GM18517 (cell line): ENCODE data around the gene MRE11.
"Not testable (repeated sequence)": the region's sequence is repeated elsewhere in the genome, so short reads cannot be mapped to it uniquely, and the experiment has no call there.

ENCODE experiments used
- ATAC-seq: cut with Tn5 transposase; IDR thresholded peaks from one replicate; pipeline ENCODE4 v1.9.1; 2021; ENCODE audit warnings: mild to moderate bottlenecking, moderate library complexity; ENCODE audit not compliant: unreplicated experiment

Gene MRE11

DNA sequence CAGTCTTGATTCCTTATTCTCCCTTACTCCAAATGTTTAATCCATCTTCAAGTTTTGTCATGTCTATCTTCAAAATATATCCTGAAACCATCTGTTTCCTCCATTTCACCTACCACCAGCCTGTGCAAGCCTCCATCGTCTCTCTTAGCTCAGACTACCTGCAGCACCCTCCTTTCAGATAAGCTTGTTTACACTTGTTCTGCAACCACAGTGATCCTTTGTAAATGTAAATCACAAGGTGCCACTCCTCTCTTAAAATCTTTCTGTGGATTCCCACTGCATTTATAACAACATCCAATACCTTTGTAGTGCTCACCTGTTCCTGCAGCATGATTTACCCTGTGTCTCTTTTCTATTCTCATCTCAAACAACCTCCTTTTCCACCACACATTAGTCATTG is 60.6 kb downstream of the MRE11 start:
- ATAC-seq = no peak

DNA sequence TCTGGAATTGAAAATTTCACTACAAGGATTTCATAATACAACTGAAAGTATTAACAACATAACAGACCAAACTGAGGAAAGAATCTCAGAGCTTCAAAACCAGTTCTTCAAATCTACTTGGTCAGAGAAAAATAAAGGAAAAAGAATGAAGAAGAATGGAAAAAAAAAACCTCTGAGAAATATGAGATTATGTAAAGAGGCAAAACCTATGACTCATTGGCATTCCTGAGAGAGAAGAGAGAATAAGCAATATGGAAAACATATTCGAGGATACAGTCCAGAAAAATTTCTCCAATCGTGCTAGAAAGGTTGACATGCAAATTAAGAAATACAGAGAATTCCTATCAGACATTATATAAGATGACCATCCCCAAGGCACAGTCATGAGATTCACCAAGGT is 69.0 kb downstream of the MRE11 start:
- no peak for ATAC-seq

DNA sequence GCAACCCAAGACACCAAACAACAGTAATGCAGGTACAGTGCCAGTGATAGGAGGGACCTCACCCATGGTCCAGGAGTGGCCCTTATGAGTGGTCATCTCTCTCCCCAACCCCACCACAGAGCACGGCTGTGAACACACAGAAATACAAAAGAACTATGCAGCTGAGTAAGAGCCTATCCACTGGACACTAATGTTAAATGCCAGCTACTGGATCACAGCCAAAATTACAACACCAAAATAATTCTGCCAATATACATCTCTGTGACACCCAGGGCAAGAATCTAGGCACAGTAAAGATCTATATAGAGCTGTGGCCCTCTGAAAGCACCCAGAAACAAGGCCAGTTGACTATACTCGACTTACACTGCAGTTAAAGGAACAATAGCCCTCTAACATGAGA is 69.6 kb downstream of the MRE11 start:
- no peak for ATAC-seq

DNA sequence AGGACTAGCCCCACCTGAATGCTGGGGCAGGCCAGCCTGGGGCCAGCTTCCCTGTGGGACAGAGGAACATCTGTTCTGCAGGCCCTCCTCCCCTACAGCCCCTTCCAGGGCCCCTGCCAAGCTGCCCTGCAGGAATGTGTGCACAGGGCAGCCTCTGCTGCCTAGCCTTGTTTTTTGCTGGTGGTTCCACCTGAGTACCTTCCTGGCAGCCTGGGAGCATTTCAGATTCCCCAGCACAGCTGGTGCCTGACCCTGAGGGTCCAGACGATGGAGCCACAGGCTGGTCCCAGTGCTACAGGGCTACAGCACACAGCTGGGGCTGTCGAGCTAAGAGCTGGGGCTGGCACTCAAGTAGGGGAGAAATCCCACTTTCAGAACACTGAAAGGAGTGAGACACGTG is 70.1 kb downstream of the MRE11 start:
- ATAC-seq = no peak

- no peak for ATAC-seq
Observed at GRCh38 chr11:94418123-94418765, 75.4 kb downstream of the MRE11 start.

GRCh38 chr11:94417386-94417987 is 76.2 kb downstream of the MRE11 start:
- no peak for ATAC-seq

GRCh38 chr11:94405062-94405833 is 88.4 kb downstream of the MRE11 start:
- ATAC-seq = no peak

DNA sequence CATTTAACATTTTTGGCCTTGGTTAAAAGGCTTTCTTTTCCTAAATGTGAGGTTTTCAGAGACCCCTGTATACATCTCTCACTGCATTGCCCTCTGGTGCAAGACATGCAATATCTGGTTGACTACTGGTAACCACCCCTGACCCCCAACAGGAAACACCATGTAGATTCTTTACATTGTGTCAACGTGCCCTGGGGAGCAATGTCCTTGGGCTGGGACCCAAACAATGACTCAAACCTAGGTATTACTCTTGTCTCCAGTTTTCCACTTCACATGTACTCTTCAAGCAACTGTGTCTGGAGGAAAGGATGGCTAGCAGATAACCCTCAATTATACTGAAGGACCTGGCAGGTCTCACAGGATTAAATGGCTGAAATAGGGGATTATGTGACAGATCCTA is 91.3 kb downstream of the MRE11 start:
- ATAC-seq = no peak

DNA sequence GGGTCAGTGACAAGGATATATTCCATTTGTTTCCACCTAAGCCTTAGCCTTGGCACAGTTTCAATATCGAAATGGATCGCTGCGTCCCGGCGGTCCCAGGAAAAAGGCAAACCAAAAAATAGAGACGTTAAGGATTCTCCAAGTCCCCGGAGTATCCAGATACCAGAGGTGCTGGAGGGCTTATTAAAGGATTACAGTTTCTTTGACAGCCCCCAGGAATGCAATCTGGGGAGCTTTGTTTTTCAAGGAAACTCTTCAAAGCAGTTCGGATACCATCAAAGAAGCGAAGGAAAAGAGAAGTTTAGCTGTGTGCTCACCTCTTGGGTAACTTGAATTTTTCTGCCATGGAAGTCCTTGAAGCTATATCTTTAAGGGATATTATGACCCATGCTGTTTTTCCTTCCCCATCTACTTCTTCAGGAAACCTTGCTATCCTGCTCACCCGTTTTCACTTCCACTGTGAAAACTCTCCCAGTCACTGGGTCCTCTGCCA is 91.8 kb downstream of the MRE11 start:
- ATAC-seq = no peak

- ATAC-seq = no peak
Observed at GRCh38 chr11:94400839-94401772, 92.5 kb downstream of the MRE11 start, which contains the start of gene GPR83. TSS of gene GPR83 (minus strand) at chr11:94401419. CDS start at chr11:94401247, 172 bp downstream.

- ATAC-seq = no peak
Observed at GRCh38 chr11:94400457-94400838, 93.2 kb downstream of the MRE11 start.

GRCh38 chr11:94400050-94400449 is 93.6 kb downstream of the MRE11 start:
- ATAC-seq = no peak

DNA sequence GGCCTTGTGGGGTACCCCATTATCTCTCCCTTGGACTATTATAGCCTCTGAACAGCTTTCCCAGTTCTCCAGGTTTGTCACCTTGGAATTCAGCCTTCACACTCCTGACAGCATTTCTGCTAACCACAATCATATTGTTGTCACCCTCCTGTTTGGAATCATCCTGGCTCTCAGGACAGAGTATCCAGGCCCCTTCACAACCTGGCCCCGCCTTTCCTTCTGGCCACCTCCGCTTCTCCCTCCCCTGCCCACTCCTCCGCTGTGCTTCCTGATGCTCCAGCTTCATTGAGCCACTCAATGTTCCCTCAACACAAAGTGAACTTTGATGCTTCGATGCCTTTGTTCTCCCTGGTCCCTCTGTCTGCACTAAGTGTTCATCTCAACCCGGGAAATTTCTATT is 95.5 kb downstream of the MRE11 start:
- no peak for ATAC-seq

DNA sequence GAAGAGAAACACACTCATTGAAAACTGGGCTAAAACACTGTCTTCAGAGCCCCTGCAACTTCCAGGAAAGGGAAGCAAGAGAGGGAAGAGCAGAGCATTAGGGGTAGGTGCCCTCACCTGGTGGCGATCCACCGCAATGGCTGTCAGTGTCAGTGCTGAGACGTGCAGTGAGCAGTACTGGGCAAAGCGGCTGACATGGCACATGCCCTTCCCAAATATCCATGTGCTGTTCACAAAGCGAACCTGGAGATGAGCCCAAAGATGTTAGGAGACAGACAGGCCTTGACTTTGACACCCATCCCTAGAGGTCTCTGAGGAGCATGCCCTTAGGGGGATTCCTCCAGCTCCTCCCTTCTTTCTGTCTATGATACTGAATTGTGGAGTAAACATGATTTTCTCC is 97.4 kb downstream of the MRE11 start:
- no peak for ATAC-seq

- not testable (repeated sequence) for ATAC-seq
Observed at GRCh38 chr11:94391937-94392336, 101.7 kb downstream of the MRE11 start.

- ATAC-seq = no peak
Observed at GRCh38 chr11:94379613-94380012, 114.0 kb downstream of the MRE11 start.

GRCh38 chr11:94376841-94377240 is 116.8 kb downstream of the MRE11 start:
- ATAC-seq = no peak

- ATAC-seq = not testable (repeated sequence)
Observed at GRCh38 chr11:94370576-94370975, 123.1 kb downstream of the MRE11 start.
